K562 (cell line): ENCODE results near the gene MCU. TPM values are rescaled to one million over a fixed set of nuclear protein-coding genes. Genes with fewer than 3 reads are reported as not detected.

Experiments
- ARID2 ChIP-seq: fragments of 450-650 bp; IDR thresholded peaks from 2 replicates; pipeline ENCODE4 v1.6.1; 2017; ENCODE audit warnings: antibody characterized with exemption, mild to moderate bottlenecking
- BACH1 ChIP-seq: fragments of 200-800 bp; sonication (Bioruptor generic); IDR thresholded peaks from 2 replicates; pipeline ENCODE4 v1.6.1; 2016; ENCODE audit warnings: missing genetic modification characterization, missing compliant biosample characterization
- DIDO1 ChIP-seq: fragments of 450-650 bp; IDR thresholded peaks from 2 replicates; pipeline ENCODE4 v1.6.1; 2016; ENCODE audit warnings: low read depth, missing biosample characterization, missing genetic modification characterization
- HMGN3 ChIP-seq: IDR thresholded peaks from 2 replicates; pipeline ENCODE4 v1.6.1; 2011; ENCODE audit warnings: borderline replicate concordance, low read depth, mild to moderate bottlenecking, mixed read lengths, low read length; ENCODE audit not compliant: insufficient read length; ENCODE audit errors: extremely low read depth
- MAFG ChIP-seq: fragments of 450-650 bp; conservative IDR thresholded peaks from 2 replicates; pipeline ENCODE4 v1.6.1; 2016; ENCODE audit warnings: missing genetic modification characterization, missing compliant biosample characterization
- NFE2L1 ChIP-seq: fragments of 450-650 bp; IDR thresholded peaks from 2 replicates; pipeline ENCODE4 v1.6.1; 2016; ENCODE audit warnings: missing genetic modification characterization, low read depth, mild to moderate bottlenecking, missing compliant biosample characterization, moderate library complexity, borderline replicate concordance
- NR2C1 ChIP-seq, 2 experiments: fragments of 450-650 bp; IDR thresholded peaks; 2 replicates each; pipeline ENCODE4 v1.6.1; 2017; ENCODE audit warnings: mild to moderate bottlenecking in 2 of 2, antibody characterized with exemption in 1 of 2, inconsistent platforms in 1 of 2, missing compliant biosample characterization in 1 of 2, missing genetic modification characterization in 1 of 2
- SIN3B ChIP-seq: fragments of 450-650 bp; IDR thresholded peaks from 2 replicates; pipeline ENCODE4 v1.6.1; 2017; ENCODE audit warnings: low read depth, mild to moderate bottlenecking, moderate library complexity
- SUPT5H ChIP-seq: fragments of 450-650 bp; IDR thresholded peaks from 2 replicates; pipeline ENCODE4 v1.6.1; 2016
- ZNF175 ChIP-seq: fragments of 200-800 bp; sonication (Bioruptor generic); IDR thresholded peaks from 2 replicates; pipeline ENCODE4 v1.6.1; 2016; ENCODE audit warnings: low read depth, mild to moderate bottlenecking, missing genetic modification characterization, missing compliant biosample characterization
- ZNF347 ChIP-seq: fragments of 450-650 bp; formaldehyde crosslinking; IDR thresholded peaks from 2 replicates; pipeline ENCODE4 v1.4.0; 2020; ENCODE audit warnings: low read depth, mild to moderate bottlenecking, moderate library complexity
- polyA plus RNA-seq, 8 experiments: library from polyadenylated mRNA; depleted of rRNA in 4 of 8; stranded (reverse) in 5 of 8; unstranded in 3 of 8; fragments of >200 nt; fragmentation: Nextera tagmentation in 2 of 8; fragmentation: Illumina TruSeq in 1 of 8; extraction: Ambion mirVana in 2 of 8; extraction: Trizol in 1 of 8; gene quantifications; 2 replicates each; pipeline versions ENCODE4 v1.2.1 to v1.2.3, GENCODE V29; 2011 to 2014; ENCODE audit warnings: inconsistent platforms in 1 of 8, missing spikeins in 1 of 8
- total RNA-seq, 7 experiments: library from RNA; depleted of rRNA in 6 of 7; stranded (reverse); fragments of >200 nt in 6 of 7; fragmentation: Illumina TruSeq in 2 of 7; extraction: Trizol in 2 of 7; gene quantifications; 2 replicates each; pipeline versions ENCODE4 v1.2.1 to v1.2.3, GENCODE V29; 2011 to 2021; ENCODE audit warnings: low replicate concordance in 1 of 7
- TF ChIP-seq, protein P1 (sequence below): fragments of 250-450 bp; sonication (Bioruptor Pico); IDR thresholded peaks from 2 replicates; pipeline ENCODE4 v1.4.0; 2020; ENCODE audit warnings: borderline replicate concordance
- TF ChIP-seq, protein P2 (sequence below), 2 experiments: fragments of 450-650 bp; formaldehyde crosslinking in 1 of 2; IDR thresholded peaks; 2 replicates each; pipeline versions ENCODE4 v1.4.0 to v1.6.1; 2014 to 2020; ENCODE audit warnings: mild to moderate bottlenecking in 2 of 2, borderline replicate concordance in 1 of 2, low read depth in 1 of 2
- TF ChIP-seq, protein P3 (sequence below): fragments of 450-650 bp; conservative IDR thresholded peaks from 2 replicates; pipeline ENCODE4 v1.6.1; 2016; ENCODE audit warnings: missing genetic modification characterization, low read depth, mild to moderate bottlenecking, control low read depth, missing compliant biosample characterization
- TF ChIP-seq, protein P4 (sequence below): sonication (generic); formaldehyde crosslinking; IDR thresholded peaks from 2 replicates; pipeline ENCODE4 v1.8.0; 2022; ENCODE audit warnings: mild to moderate bottlenecking, missing genetic modification reagents

The MCU gene
- total and polyA plus RNA-seq, 9 of the 15 experiments (the other 6 are each of a cell fraction or from before 2014, with no cell fraction given), result 8.2 to 88.8 (median 21.3) TPM

DNA sequence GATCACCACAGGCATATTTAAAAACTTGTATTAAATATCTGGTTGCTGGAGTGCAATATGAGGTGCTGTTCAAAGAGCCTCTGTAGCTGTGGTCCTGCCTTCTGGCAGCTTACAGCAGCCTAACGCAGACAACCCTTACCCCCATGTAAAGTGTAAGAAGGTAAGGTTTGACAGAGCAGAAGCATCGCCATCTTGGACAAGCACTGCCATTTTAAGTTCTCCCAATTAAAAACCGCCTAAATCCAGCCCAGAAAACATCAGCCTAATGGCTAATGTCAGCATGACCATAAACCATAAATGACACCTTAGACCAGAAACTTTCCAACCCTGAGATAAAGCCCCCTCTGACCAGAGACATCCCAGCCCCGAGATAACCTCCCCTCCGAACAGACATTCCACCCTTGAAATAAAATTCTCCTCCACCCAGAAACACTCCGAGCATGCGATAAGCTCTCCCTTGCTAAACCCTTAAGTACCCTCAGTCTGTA lies 196.3 kb downstream of the MCU start (continued):
- 0 out of 2 replicates have a peak, but pooled peaks have one; percentile 46 for TF ChIP-seq ZNF175 (CRISPR knock-in tag)
- peak; percentile 32; the same call in 1 of the 2 replicates for TF ChIP-seq NFE2L1 (tag)
- TF ChIP-seq, protein P1, sequence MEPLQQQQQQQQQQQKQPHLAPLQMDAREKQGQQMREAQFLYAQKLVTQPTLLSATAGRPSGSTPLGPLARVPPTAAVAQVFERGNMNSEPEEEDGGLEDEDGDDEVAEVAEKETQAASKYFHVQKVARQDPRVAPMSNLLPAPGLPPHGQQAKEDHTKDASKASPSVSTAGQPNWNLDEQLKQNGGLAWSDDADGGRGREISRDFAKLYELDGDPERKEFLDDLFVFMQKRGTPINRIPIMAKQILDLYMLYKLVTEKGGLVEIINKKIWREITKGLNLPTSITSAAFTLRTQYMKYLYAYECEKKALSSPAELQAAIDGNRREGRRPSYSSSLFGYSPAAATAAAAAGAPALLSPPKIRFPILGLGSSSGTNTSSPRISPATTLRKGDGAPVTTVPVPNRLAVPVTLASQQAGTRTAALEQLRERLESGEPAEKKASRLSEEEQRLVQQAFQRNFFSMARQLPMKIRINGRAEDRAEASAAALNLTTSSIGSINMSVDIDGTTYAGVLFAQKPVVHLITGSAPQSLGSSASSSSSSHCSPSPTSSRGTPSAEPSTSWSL (CRISPR knock-in tag), result no peak
- TF ChIP-seq, protein P2, sequence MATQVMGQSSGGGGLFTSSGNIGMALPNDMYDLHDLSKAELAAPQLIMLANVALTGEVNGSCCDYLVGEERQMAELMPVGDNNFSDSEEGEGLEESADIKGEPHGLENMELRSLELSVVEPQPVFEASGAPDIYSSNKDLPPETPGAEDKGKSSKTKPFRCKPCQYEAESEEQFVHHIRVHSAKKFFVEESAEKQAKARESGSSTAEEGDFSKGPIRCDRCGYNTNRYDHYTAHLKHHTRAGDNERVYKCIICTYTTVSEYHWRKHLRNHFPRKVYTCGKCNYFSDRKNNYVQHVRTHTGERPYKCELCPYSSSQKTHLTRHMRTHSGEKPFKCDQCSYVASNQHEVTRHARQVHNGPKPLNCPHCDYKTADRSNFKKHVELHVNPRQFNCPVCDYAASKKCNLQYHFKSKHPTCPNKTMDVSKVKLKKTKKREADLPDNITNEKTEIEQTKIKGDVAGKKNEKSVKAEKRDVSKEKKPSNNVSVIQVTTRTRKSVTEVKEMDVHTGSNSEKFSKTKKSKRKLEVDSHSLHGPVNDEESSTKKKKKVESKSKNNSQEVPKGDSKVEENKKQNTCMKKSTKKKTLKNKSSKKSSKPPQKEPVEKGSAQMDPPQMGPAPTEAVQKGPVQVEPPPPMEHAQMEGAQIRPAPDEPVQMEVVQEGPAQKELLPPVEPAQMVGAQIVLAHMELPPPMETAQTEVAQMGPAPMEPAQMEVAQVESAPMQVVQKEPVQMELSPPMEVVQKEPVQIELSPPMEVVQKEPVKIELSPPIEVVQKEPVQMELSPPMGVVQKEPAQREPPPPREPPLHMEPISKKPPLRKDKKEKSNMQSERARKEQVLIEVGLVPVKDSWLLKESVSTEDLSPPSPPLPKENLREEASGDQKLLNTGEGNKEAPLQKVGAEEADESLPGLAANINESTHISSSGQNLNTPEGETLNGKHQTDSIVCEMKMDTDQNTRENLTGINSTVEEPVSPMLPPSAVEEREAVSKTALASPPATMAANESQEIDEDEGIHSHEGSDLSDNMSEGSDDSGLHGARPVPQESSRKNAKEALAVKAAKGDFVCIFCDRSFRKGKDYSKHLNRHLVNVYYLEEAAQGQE (IDR thresholded peaks at IDR 0.05; ENCODE audit: borderline replicate concordance), result peak; percentile 84
- TF ChIP-seq, protein P2 (CRISPR knock-in tag; IDR thresholded peaks at IDR 0.05; ENCODE audit: low read depth), result no peak
- TF ChIP-seq, protein P3, sequence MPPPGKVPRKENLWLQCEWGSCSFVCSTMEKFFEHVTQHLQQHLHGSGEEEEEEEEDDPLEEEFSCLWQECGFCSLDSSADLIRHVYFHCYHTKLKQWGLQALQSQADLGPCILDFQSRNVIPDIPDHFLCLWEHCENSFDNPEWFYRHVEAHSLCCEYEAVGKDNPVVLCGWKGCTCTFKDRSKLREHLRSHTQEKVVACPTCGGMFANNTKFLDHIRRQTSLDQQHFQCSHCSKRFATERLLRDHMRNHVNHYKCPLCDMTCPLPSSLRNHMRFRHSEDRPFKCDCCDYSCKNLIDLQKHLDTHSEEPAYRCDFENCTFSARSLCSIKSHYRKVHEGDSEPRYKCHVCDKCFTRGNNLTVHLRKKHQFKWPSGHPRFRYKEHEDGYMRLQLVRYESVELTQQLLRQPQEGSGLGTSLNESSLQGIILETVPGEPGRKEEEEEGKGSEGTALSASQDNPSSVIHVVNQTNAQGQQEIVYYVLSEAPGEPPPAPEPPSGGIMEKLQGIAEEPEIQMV, result peak; percentile 45; the same call in 1 of the 2 replicates
- peak; percentile 63; the same call in 1 of the 2 replicates for TF ChIP-seq BACH1 (tag)
- TF ChIP-seq, protein P4, sequence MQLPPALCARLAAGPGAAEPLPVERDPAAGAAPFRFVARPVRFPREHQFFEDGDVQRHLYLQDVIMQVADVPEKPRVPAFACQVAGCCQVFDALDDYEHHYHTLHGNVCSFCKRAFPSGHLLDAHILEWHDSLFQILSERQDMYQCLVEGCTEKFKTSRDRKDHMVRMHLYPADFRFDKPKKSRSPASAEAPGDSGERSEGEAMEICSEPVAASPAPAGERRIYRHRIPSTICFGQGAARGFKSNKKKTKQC (CRISPR knock-in tag), result no peak
- no peak for TF ChIP-seq SUPT5H
- TF ChIP-seq HMGN3, result no peak
- peak; percentile 76; the same call in 1 of the 2 replicates for TF ChIP-seq ZNF347 (CRISPR knock-in tag)
- no peak for TF ChIP-seq NR2C1 (IDR thresholded peaks at IDR 0.05)
- TF ChIP-seq NR2C1 (tag; IDR thresholded peaks at IDR 0.05), result peak; percentile 84
- no peak for TF ChIP-seq ARID2
- no peak for TF ChIP-seq MAFG (tag)
- TF ChIP-seq DIDO1 (tag), result peak; percentile 29; the same call in 1 of the 2 replicates
- TF ChIP-seq SIN3B, result no peak
